GM18499 (cell line): Measurements from ENCODE around the gene FAAP20.

Source experiments
- ATAC-seq: cut with Tn5 transposase; IDR thresholded peaks from one replicate; pipeline ENCODE4 v1.9.1; 2021; ENCODE audit warnings: moderate number of reproducible peaks; ENCODE audit not compliant: insufficient read depth, unreplicated experiment

Gene FAAP20

GRCh38 chr1:2181271-2181670 is 13.3 kb downstream of the FAAP20 start:
- ATAC-seq, result no peak

DNA sequence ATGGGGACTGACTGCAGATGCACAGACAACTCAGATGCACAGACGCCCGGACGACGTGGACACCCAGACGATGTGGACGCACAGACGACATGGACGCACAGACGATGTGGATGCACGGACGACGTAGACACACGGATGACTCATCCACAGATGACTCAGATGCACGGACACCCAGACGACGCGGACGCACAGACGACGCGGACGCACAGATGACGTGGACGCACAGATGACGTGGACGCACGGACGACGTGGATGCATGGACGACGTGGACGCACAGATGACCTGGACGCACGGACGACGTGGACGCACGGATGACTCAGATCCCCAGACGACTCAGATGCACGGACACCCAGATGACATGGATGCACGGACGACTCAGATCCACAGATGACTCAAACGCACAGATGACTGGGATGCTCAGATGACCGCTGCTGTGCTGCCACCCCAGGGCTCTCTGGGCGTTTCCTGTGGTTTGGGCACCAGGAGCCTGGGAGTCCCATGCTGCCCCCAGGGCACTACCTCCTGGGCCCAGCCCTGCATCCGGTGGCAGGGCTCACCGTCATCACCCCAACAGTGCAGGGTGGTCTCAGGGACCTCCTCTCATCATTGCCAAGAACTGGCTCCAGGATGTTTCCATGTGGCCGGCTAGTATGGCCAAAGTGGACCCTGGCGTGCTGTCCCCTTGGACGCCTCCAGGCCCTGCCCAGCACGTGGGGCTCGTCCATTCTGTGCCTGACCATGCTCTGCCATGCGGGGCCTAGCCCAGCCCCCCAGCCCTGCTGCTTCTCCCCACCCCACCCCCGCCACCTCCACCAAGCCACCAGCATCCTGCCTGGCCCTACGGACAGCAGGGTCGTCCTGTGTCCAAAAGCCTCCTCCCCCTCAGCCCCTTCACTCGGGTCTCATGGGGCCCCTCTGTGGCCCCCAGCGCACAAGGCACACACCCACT is 14.0 kb downstream of the FAAP20 start:
- ATAC-seq, result no peak

DNA sequence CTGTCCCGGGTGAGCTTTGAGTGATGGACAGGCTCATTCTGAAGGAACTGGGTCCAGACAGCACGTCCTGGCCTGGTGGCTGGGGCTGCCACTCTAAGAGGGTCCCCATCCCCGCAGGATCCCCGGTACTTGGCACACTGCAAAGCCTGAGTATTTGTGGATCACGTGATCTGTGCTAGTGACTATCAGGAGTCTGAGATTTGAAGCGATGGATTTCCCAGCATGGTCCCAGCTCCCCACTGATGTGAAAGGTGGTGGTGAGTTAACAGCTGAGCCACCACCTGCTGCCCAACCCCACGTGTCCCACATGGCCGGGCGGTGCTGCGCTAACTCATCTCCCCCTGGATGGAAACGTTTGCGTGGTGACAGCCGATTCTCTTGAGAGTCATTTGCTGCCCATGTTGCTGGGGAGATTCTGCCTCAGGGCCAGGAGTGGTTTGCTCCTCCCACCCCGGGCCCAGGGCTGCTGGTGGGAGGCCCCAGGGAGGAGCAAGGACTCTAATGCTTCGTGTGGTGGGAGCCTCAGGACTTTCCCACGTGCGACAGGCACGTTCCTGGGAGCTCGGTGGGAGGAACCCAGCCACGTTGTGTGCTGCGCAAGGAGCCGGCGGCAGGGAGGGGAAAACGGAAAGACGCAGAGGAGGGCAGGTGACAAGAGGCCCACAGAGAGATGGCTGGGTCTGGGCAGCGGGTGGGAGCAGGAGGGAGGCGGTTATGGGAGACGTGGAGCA is 15.1 kb downstream of the FAAP20 start:
- ATAC-seq, result no peak

DNA sequence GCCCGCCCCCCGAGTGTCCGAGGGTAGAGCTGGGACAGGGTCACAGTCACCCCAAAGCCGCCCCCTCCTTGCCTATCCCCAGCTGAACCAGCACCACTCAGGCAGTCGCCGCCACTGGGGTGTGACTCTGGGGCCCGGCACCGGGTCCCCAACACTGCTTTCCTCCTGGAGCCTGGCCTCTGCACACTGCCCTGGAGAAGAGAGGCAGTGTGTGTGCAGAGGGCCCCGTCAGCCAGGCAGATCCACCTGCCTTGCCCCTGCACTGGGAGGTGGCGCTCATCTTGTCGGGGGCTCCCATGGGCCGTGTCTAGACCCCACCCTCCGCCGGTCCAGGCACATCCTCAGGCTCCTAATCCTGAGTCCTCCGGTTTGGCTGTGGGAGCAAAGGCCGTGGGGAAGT is 15.7 kb downstream of the FAAP20 start:
- ATAC-seq, result no peak

GRCh38 chr1:2177946-2178538 is 16.5 kb downstream of the FAAP20 start:
- no peak for ATAC-seq

DNA sequence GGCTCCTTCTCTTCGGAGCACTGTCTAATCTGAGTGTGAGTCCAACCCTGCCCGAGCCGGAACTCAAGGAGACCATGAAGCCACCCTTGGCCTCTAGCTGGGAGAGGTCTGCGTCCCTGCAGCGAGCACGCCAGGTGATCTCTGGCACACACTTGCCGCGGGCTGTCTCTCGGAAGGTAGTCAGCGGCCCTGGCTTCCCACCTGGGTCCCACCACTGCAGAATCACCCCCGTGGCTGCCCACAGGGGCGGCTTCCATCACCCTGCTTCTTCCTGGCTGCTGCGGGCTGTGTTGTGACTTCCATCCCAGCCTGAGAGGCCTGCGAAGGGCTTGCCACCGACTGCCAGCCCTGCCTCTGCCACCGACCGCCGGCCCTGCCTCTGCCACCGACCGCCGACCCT is 17.0 kb downstream of the FAAP20 start:
- ATAC-seq, result no peak

DNA sequence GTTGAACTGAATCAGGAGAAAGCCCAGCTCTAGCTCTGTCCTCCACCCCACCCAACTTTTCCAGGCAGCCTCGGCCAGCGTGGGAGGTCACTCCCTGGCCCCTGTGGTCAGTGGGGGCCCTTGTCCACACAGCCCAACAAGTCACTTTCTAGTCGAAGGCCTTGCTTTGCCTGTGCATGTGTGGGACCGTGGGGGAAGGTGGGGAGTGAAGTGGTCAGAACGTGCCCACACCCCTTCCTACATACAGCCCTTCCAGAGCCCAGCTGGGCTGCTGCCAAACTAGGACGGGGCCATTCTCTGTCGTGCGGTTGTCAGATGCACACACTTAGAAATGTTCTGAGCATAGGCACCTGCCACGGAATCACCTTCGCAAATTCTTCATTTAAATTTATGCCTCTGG is 18.0 kb downstream of the FAAP20 start:
- ATAC-seq, result no peak

DNA sequence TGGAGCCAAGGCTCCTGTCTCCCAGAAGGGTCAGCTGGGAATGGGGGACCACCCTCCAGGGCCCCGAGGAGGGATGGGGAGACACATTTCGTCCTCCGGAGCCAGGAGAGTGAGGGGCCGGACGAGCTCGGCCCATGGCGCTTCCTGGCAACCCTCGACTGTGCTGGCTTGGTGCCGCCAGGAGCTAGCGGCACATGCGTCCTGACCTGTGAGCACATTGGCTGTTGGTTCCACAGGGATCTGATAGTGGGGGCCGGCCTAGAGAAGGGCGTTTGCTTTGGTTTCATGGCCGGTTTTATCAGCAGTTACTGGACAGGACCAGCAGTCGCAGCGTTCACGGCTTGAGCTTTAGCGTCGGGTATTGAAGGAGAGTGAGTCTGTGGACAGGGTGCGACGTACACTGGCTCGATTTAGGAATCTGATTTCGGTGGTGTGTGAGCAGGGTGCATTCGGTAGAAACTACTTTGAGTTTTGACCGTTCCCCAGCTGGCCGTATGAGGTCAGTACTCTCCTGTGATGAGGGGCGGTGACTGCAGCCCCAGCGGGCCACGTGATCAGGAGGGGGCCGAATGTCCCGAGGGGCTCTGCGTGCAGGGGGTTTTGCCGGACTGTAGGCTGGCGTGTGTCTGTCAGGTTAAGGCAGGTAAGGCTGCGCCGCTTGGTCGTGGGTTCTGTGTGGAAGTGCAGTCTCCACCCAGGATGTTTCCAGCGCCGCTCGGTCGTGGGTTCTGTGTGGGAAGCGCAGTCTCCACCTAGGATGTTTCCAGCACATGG is 18.7 kb downstream of the FAAP20 start:
- no peak for ATAC-seq

DNA sequence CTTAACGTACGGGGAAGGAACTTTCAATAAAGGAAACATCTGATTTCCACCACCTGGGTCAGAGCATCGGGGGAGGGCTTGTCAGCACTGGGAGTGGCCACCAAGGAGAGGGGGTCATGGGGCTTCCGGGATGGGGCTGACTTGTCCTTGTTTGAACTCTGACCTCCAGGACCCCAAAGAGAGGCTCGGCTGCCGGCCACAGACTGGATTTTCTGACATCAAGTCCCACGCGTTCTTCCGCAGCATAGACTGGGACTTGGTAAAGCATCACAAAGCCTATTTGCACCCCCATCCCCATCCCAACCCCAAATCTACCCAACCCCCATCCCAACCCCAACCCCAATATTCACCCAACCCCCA is 19.5 kb downstream of the FAAP20 start:
- ATAC-seq, result no peak

DNA sequence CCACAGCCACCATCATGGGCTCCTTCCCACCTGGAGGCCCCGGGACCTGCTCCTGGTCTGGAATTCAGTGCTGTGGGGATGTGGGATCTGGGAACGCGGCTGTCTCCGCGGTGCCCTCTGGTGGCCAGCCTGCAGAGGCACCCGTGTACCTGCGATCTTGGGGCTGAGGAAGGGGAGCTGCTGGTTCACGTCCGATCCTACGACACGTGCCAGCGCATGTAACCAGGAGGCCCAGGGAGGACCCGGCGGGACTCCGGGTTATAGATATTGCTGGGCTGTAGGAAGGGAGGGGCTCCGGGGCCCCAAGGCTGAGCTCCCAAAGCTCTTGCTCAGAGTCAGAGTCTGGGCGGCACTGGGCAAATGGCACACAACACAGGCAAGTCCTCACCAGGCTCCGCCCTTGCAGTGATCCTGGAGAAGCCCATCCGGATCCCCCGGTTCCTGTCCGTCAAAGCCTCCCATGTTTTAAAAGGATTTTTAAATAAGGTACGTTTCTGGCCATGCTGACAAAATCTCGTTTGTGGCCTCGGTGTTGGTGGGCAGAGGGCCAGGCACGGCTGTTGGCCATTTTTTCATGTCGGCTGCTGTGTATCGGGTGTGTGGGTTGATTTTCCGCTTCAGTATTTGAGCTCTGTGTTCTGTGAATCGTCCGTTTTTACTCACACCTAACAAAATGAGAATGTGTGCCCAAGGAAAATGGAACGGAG is 20.1 kb downstream of the FAAP20 start:
- ATAC-seq, result no peak

DNA sequence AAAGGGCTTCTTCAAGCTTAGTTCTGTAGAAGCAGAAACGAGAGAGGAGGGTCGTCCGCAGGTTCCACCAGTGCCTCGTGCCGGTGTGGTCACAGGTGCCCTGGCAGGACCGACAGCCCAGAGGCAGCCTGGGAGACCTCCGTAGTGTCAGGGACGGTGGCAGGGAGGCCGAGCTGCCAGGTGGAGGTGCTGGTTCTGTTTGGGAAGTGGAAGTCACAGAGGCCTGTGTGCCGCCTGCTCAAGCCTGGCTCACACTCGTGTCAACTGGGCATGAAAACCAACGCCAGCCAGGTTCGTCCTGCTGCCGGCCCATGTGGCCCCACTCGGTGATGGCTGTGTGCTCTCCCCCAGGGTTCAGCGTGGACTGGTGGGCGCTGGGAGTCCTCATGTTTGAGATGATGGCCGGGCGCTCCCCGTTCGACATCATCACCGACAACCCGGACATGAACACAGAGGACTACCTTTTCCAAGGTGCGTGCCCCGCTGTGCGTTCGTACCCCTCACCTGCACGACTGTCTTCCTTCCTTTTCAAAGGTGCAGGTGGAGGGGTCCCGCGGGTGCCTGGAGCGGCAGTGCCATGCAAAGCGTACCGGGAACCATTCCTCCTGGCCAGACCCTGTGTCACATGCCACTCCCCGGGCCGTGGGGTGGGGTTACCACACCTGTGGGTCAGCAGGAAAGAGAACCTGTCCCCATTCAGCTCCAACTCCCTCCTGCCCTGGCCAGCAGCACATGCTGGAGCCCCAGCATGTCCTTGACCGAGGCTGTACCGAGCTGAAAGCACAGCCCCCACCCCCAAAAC is 20.8 kb downstream of the FAAP20 start:
- no peak for ATAC-seq

GRCh38 chr1:2172551-2173146 is 21.9 kb downstream of the FAAP20 start:
- ATAC-seq, result no peak

GRCh38 chr1:2172012-2172411 is 22.6 kb downstream of the FAAP20 start:
- no peak for ATAC-seq

DNA sequence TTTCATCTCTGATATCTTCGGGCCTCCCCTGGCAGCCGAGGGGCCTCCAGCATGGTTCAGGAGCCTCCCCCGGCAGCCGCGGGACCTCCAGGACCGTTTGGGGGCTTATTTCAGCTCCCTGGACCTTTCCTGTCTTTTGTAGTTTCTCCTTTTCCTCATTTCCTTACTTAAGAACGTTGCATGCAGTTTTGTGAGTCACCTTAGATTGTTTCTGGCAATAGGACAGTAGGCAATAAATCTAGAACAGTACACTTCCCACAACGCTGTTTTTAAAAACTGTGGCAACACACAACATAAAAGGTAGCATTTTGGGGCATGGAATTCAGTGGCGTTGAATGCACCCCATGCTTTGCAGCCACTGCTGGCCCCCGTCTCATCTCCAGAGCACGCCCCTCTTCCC is 24.4 kb downstream of the FAAP20 start:
- no peak for ATAC-seq

DNA sequence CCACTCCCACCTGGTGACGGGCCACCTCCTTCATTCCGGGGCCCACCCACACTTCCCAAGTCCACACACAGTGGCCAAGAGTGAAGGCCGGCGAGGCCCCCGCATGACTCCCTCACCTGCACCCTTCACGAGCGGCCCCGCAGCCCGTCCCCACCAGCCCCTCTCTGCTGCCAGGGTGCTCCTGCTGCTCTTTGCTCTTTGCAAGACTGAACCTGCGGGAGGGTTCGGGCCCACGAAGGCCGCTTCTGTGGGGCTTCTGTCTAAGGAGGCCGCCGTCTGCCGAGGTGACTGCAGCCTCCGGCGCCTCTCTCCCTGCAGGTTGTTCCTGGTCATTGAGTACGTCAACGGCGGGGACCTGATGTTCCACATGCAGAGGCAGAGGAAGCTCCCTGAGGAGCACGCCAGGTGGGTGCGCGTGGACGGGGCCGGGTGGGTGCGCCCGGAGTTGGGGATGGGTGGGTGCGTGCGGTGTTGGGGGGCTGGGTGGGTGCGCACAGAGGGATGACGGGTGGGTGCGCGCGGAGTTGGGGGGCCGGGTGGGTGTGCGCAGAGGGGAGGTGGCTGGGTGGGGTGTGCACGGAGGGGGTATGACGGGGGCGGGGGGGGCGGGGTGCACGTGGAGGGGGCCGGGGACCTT is 25.3 kb downstream of the FAAP20 start:
- ATAC-seq, result no peak

- ATAC-seq, result no peak
Observed at GRCh38 chr1:2168535-2168934, 26.0 kb downstream of the FAAP20 start.

DNA sequence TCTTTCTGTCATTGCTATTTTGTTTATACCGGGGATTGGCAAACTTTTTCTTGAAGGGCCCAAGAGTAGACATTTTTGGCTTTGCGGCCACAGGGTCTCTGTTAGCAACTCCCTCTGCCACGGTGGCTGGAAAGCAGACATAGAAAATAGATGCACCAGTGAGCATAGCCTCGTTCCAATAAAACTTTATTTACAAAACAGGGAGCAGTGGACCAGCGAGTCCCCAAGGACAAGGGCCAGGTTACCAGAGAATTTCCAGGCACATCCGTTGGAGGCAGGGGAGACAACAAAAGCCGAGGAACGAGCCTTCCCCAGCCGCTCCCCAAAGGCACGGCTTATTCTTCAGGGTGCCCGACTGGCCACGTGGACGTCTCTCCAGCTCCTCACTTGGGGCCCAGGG is 26.5 kb downstream of the FAAP20 start:
- no peak for ATAC-seq

GRCh38 chr1:2166695-2167094 is 27.9 kb downstream of the FAAP20 start:
- ATAC-seq, result no peak
